Measurements from ENCODE around the gene ATG3.
"Not testable (repeated sequence)": the region's sequence is repeated elsewhere in the genome, so short reads cannot be mapped to it uniquely, and the experiment has no call there.

ATG3 gene

DNA sequence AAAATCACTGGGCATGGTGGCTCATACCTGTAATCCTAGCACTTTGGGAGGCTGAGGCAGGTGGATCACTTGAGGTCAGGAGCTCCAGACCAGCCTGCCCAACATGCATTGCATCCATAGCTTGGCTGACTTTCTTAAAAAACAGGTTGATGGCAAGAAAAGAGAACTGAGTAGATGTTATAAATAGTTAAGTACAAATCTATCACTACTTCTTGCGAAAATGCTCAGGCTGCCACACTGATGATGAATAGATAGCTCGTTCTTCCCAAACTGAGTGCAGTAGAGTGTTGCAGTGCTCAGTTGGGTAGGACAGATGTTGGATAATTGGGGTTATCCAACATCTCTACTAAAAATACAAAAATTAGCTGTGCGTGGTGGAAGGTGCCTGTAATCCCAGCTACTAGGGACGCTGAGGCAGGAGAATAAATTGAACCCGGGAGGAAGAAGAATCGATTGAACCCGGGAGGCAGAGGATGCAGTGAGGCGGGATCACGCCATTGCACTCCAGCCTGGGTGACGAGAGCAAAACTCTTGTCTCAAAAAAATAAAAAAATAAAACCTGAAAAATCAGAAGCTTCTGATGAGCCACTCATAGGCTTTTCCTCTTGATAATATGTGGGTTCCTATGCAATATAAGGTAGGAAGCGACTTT is 63.7 kb downstream of the ATG3 start:
- no peak for DNase-seq

DNA sequence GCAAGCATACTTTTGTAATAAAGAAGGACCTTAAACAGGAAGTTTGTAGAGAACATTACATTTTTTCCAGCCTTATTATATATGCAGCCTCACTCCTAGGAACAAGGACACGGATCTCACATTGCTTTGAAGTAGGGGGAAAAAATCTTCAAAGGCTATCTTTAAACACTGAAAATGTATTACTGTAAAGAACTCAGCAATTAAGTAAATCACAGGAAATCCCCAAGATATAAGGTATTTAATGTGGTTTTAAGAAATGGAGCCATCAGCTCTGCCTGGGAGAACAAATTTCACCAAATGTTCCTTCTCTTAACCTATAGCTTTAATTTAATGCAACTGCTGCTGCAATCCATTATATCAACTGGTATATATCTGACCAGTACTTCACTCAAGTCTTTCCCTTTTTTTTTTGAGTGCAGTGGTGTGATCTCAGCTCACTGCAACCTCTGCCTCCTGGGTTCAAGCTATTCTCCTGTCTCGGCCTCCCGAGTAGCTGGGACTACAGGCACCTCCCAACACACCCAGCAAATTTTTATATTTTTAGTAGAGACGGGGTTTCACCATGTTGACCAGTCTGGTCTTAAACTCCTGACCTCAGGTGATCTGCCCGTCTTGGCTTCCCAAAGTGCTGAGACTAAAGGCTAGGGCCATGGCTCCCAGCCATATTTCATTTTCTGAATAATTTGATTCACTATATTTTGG is 65.2 kb downstream of the ATG3 start:
- DNase-seq, result no peak

DNA sequence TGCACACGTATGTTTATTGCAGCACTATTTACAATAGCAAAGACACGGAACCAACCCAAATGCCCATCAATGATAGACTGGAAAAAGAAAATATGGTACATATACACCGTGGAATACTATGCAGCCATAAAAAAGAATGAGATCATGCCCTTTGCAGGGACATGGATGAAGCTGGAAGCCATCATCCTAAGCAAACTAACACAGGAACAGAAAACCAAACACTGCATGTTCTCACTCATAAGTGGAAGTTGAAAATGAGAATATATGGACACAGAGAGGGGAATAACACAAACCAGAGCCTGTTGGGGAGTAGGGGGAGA is 67.4 kb downstream of the ATG3 start:
- DNase-seq, result not testable (repeated sequence)

DNA sequence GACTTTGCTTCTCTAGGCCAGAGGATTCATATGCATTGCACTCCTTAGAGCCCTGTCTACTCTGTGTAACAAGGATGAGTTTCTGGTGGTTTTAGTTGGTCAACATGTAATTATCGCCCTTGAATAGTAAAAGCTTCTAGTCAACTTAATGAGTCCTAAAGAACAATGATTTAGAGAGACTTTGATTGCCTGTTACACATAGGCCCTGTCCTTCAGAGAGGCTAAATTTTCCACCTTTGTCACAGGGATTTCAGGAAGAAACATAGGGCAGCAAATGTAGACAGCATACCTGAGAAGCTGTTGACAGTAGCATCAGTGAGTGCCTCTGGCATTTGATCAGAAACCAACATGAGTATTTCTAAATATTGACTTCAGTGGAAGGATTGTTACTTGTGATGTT is 69.6 kb downstream of the ATG3 start:
- no peak for DNase-seq

DNA sequence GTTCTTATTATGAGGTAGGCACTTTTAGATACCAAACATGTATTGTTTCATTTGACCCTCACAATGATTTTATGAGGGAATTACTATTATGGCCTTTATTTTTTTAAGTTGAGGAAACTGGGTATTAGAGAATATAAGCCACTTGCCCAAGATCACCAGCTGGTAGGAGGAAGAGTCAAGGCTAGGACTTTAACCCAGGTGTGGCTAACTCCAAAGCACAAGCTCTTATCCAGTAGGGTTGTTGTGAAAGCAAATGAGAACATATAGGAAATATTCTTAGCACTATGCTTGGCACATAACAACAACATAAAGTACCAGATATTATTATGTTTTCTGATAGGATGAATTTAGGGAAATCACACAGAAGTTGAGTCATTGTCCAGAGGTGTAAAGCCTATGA is 70.4 kb downstream of the ATG3 start:
- no peak for DNase-seq

DNA sequence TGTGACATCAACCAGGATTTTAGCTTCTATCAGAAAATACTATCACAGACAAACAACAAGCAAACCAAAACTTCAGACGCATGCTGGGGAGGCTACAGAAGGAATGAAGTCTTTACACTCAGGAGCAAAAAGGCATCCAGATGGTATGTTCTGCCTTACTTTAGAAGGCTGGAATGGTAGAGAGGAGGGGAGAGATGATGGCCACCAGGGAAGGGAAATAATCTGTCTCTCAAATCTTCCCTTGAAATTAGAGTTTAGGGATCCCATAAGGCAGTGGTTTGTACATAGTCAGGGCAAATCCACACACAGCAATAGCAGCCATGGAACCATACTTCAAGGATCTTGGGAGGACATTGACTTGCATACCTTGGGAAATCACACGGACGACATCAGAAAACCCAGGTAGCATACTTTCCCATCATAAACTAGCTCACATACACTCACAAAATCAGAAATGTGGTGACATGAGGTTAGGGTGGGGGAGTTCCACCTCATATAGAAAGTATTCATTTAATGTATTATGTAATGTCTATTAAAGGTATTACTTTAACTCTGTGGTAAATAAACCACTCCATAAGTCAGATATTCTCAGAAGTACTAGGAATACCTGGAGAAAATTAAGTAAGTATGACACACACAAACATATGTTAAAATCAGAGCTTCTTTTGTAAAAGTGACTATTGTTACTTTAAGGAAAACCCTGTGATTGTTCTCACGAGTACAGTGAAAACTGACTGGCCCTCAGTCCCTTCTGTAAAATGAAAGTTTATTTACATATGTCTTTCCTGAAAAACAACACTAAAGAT is 71.9 kb downstream of the ATG3 start:
- DNase-seq, result no peak

DNA sequence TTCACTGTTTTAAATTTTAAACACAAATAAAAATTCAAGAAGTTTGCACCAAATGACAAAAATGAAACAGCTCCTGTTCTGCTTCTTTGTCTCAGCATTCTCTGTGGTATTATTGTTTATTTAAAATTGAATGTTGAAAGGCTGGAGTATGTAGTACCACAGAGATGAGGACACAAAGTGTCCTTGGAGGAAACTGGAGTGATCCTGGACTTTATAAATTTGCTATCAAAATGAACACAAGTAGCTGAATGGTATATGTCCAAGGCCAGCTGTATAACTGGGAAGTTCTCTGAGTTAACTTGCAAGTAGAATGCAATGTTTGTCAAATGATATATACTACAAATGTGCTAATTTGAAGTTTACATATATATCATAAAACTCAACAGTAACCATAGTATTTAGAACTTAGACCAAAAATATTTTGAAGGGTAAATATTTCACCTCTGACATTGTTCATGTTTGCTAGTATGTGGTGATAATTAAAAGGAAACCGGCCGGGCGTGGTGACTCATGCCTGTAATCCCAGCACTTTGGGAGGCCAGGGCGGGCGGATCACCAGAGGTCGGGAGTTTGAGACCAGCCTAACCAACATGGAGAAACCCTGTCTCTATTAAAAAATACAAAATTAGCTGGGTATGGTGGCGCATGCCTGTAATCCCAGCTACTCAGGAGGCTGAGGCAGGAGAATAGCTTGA is 74.8 kb downstream of the ATG3 start:
- no peak for DNase-seq

DNA sequence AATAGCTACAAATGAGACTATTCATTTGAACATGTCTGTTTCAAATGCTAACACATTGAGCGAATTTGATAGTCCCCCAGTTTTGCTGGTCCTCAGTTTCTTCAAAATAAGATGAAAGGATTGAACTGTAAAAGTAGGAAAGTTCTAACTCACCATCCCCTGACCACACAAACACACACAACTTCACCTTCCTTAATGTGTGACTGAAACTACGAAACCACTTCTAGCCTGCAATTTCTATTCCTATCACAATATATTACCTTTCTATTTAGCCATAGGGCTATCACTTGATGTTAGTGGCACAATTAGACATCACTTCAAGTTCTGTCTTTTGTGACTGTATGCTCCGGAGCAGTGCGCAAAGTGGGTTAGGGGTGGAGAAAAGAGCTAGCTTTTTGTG is 77.4 kb downstream of the ATG3 start:
- DNase-seq, result no peak

DNA sequence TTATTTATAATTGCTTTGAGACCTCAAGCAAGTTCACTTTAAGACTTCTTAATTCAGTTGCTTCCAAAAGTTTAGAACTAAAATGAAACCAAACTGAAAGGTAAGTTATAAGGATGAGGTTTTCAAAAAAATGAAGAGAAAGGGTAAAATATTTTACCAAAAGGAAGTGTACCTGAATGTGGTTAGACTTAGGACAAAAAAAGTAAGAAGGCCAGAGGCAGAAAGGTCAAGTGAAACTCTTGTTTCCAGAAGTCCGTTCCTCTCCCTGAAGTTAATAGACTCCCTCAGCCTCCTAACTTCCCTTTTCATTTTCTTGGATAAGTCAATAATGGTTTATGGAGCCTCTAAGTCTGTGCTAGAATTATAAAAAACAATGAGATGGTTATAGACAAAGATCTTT is 79.1 kb downstream of the ATG3 start:
- DNase-seq, result no peak
